ENCODE data around the gene DPYD.

DPYD gene

GRCh38 chr1:97414682-97415312, 506.0 kb downstream of the DPYD start:
- no peak for DNase-seq

- DNase-seq, result no peak
Observed at GRCh38 chr1:97412737-97413136, 508.1 kb downstream of the DPYD start.

GRCh38 chr1:97412166-97412565, 508.7 kb downstream of the DPYD start:
- DNase-seq, result no peak

GRCh38 chr1:97396463-97396862, 524.4 kb downstream of the DPYD start:
- no peak for DNase-seq

GRCh38 chr1:97392701-97393100, 528.1 kb downstream of the DPYD start:
- DNase-seq, result no peak

GRCh38 chr1:97385536-97386277, 535.1 kb downstream of the DPYD start:
- no peak for DNase-seq

GRCh38 chr1:97384294-97384968, 536.4 kb downstream of the DPYD start:
- no peak for DNase-seq

- no peak for DNase-seq
Observed at GRCh38 chr1:97383797-97384196, 537.0 kb downstream of the DPYD start.

- no peak for DNase-seq
Observed at GRCh38 chr1:97382206-97382605, 538.6 kb downstream of the DPYD start.

- no peak for DNase-seq
Observed at GRCh38 chr1:97379387-97380075, 541.3 kb downstream of the DPYD start.

- DNase-seq, result no peak
Observed at GRCh38 chr1:97378596-97378995, 542.2 kb downstream of the DPYD start.

- DNase-seq, result no peak
Observed at GRCh38 chr1:97377432-97378034, 543.3 kb downstream of the DPYD start.

- no peak for DNase-seq
Observed at GRCh38 chr1:97373000-97373399, 547.8 kb downstream of the DPYD start.

- no peak for DNase-seq
Observed at GRCh38 chr1:97372531-97372930, 548.3 kb downstream of the DPYD start.

GRCh38 chr1:97368296-97368695, 552.5 kb downstream of the DPYD start:
- no peak for DNase-seq

GRCh38 chr1:97366984-97367383, 553.9 kb downstream of the DPYD start:
- DNase-seq, result no peak

- no peak for DNase-seq
Observed at GRCh38 chr1:97365026-97365425, 555.8 kb downstream of the DPYD start.

- DNase-seq, result no peak
Observed at GRCh38 chr1:97364086-97364485, 556.7 kb downstream of the DPYD start.

- no peak for DNase-seq
Observed at GRCh38 chr1:97356309-97356708, 564.5 kb downstream of the DPYD start.

- no peak for DNase-seq
Observed at GRCh38 chr1:97352936-97353382, 567.9 kb downstream of the DPYD start.

GRCh38 chr1:97351846-97352245, 569.0 kb downstream of the DPYD start:
- DNase-seq, result no peak

GRCh38 chr1:97350662-97351061, 570.2 kb downstream of the DPYD start:
- no peak for DNase-seq

GRCh38 chr1:97350241-97350640, 570.6 kb downstream of the DPYD start:
- DNase-seq, result no peak

Measured in activated CD8-positive, alpha-beta memory T cell treated with anti-CD3 and anti-CD28 coated beads, Interleukin-2, amount 50 U/mL, for 48 hours (primary cell).